ENCODE results near the gene VPS9D1.

GRCh38 chr16:89701425-89702406 lies 19.0 kb downstream of the VPS9D1 start, which contains the start of gene SPATA2L:
- TF ChIP-seq CTCF (IDR thresholded peaks at IDR 0.05) = peak in 1 of 3 donors; percentile 11
- peak in 1 of 2 donors; percentile 57 for TF ChIP-seq POLR2A (IDR thresholded peaks at IDR 0.05)

Measured in lower leg skin (tissue), 3 donors.